PC-3 (cell line): ENCODE data around the gene LGALS3BP. TPM values are rescaled to one million over a fixed set of nuclear protein-coding genes. Genes with fewer than 3 reads are reported as not detected.

ENCODE experiments used
- ATAC-seq: fragments of 200-7000 bp; cut with Tn5 transposase; 2 replicates; pipeline ENCODE4 v1.9.1; 2020; ENCODE audit warnings: mild to moderate bottlenecking, moderate library complexity
- BruUV-seq: library from RNA; stranded (reverse); fragments of 400-500 nt; replicated peaks from 2 replicates; lab custom pipeline; 2021; lab: Mats Ljungman, UMichigan
- CTCF ChIA-PET: fragments of 300-600 bp; sonication (Branson Sonifier 250); formaldehyde crosslinking; loops from one replicate; lab custom pipeline; 2022; ENCODE audit warnings: antibody characterized with exemption; lab: Charles Lee
- POLR2A ChIA-PET: fragments of 300-600 bp; sonication (Branson Sonifier 250); formaldehyde crosslinking; loops from one replicate; lab custom pipeline; 2022; ENCODE audit warnings: antibody characterized with exemption; ENCODE audit not compliant: unreplicated experiment; lab: Charles Lee
- DNase-seq: peaks from one replicate; pipeline ENCODE4 v3.0.0-alpha.2; 2015
- H2AFZ ChIP-seq: fragments of 300-600 bp; sonication (generic); 2 replicates; pipeline ENCODE4 v1.6.0; 2016; ENCODE audit warnings: antibody characterized with exemption, low read length
- H3F3A ChIP-seq: fragments of 300-600 bp; sonication (generic); one replicate; pipeline ENCODE4 v1.6.0; 2017; ENCODE audit warnings: antibody characterized with exemption, low read length, control low read depth, mild to moderate bottlenecking; ENCODE audit not compliant: unreplicated experiment
- H3K27ac ChIP-seq: fragments of 300-600 bp; sonication (generic); 2 replicates; pipeline ENCODE4 v1.5.1; 2016; ENCODE audit warnings: mild to moderate bottlenecking, low read length
- H3K27me3 ChIP-seq: fragments of 300-600 bp; sonication (generic); 2 replicates; pipeline ENCODE4 v1.6.1; 2016; ENCODE audit warnings: low read length, mixed read lengths
- H3K36me3 ChIP-seq: fragments of 300-600 bp; sonication (generic); 2 replicates; pipeline ENCODE4 v1.6.1; 2016; ENCODE audit warnings: low read depth, mixed run types, low read length, mixed read lengths
- H3K4me1 ChIP-seq: fragments of 300-600 bp; sonication (generic); 2 replicates; pipeline ENCODE4 v1.5.1; 2016; ENCODE audit warnings: low read length; ENCODE audit not compliant: insufficient read depth
- H3K4me2 ChIP-seq: fragments of 300-600 bp; sonication (generic); 2 replicates; pipeline ENCODE4 v1.6.0; 2016; ENCODE audit warnings: low read length
- H3K4me3 ChIP-seq: fragments of 300-600 bp; sonication (generic); 2 replicates; pipeline ENCODE4 v1.5.1; 2016; ENCODE audit warnings: mild to moderate bottlenecking, low read length, mixed read lengths
- H3K79me2 ChIP-seq: fragments of 300-600 bp; sonication (generic); 2 replicates; pipeline ENCODE4 v1.6.1; 2017; ENCODE audit warnings: low read length, mixed read lengths
- H3K9ac ChIP-seq: fragments of 300-600 bp; sonication (generic); 2 replicates; pipeline ENCODE4 v1.6.0; 2016; ENCODE audit warnings: mild to moderate bottlenecking, low read length
- H3K9me2 ChIP-seq: fragments of 300-600 bp; sonication (generic); replicated peaks from 2 replicates; pipeline ENCODE4 v1.6.1; 2016; ENCODE audit warnings: mixed run types, low read length, mixed read lengths
- H3K9me3 ChIP-seq: fragments of 300-600 bp; sonication (generic); 2 replicates; pipeline ENCODE4 v1.6.1; 2016; ENCODE audit warnings: low read length, mixed read lengths
- H4K20me1 ChIP-seq: fragments of 300-600 bp; sonication (generic); 2 replicates; pipeline ENCODE4 v1.6.1; 2016; ENCODE audit warnings: low read length, mixed read lengths
- EZH2 ChIP-seq: fragments of 300-600 bp; sonication (generic); IDR thresholded peaks from one replicate; pipeline ENCODE4 v1.6.1; 2017; ENCODE audit warnings: antibody characterized with exemption, mild to moderate bottlenecking, low read length; ENCODE audit not compliant: unreplicated experiment
- EZH2phosphoT487 ChIP-seq: fragments of 300-600 bp; sonication (generic); IDR thresholded peaks from 2 replicates; pipeline ENCODE4 v1.6.1; 2018; ENCODE audit warnings: mild to moderate bottlenecking, antibody characterized with exemption, low read length, borderline replicate concordance
- intact Hi-C: fragments of 100-400 bp; cut with micrococcal nuclease; formaldehyde crosslinking; loops from 2 replicates; pipeline ENCODE4 v1.9.0; 2023
- total RNA-seq: library from RNA; depleted of rRNA; stranded (reverse); fragments of >200 nt; gene quantifications from 2 replicates; pipeline ENCODE4 v1.2.3, GENCODE V29; 2014
- TF ChIP-seq, protein P1 (sequence below): fragments of 300-600 bp; sonication (generic); conservative IDR thresholded peaks from 2 replicates; pipeline ENCODE4 v1.5.1; 2017; ENCODE audit warnings: antibody characterized with exemption, low read depth, mild to moderate bottlenecking, low read length

The LGALS3BP gene
- total RNA-seq, 1 experiment from 2014 or later, result 72.4 TPM

DNA sequence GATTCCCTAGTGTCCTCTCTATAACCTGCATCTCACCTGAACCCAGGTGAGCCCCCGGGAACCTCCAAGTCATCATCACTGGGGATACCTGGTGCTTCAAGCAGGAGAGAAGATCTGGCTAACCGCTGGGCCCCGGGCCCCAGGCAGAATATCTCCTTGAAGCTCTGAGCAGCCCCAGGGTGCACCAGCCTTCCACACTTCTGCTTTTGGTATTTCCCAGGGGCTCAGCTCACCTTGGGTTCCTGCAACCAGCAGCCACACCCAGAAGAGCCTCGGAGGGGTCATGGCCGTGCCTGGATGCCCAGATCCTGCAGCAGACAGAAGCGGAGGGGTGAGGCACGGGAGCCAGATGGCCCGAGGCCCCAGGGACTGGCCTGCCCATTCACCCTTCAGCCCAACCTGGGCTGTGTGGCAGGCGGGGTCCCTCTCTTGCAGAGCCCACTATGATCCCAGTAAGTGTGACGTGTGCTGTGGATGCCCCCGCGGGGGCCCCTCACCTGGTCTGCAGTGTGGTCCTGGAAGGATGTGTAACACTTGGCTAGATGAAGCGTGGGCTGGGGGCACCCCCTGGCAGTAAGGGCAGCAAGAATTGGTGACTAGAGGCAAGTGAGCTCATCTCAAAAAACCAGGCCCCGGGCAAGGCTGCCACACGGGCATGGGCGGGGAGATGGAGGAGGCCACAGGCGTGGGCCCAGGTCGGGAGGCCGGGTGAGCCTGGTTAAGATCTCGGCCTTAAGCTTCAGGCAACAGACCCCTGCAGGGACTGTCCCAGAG is 2.6 kb downstream of the LGALS3BP start:
- Histone ChIP-seq H3F3A (no peaks in the 10 kb centered on the region), H3K36me3 (no peaks in the 10 kb centered on the region), H3K4me2 (no peak overlapping the region), H4K20me1 (no peaks in the 10 kb centered on the region), H3K27me3 (no peaks in the 10 kb centered on the region), H3K9me3 (no peaks in the 10 kb centered on the region), H3K27ac (no peak overlapping the region), H2AFZ (no peak overlapping the region), H3K4me3 (no peak overlapping the region), H3K79me2 (peaks cover 12% of the 10 kb centered on the region; the same call in 1 of the 2 replicates), H3K9ac (no peak overlapping the region), H3K9me2 (no peaks in the 10 kb centered on the region), H3K4me1 (peaks cover 22% of the 10 kb centered on the region)
- no peak for ATAC-seq
- no peak for DNase-seq
- no TSS peak for BruUV-seq
- ChIA-PET CTCF (no interaction called here), POLR2A (no interaction called here)
- intact Hi-C loops, result no loop called here
- no peak for TF ChIP-seq EZH2phosphoT487
- TF ChIP-seq EZH2, result no peak
- TF ChIP-seq, protein P1, sequence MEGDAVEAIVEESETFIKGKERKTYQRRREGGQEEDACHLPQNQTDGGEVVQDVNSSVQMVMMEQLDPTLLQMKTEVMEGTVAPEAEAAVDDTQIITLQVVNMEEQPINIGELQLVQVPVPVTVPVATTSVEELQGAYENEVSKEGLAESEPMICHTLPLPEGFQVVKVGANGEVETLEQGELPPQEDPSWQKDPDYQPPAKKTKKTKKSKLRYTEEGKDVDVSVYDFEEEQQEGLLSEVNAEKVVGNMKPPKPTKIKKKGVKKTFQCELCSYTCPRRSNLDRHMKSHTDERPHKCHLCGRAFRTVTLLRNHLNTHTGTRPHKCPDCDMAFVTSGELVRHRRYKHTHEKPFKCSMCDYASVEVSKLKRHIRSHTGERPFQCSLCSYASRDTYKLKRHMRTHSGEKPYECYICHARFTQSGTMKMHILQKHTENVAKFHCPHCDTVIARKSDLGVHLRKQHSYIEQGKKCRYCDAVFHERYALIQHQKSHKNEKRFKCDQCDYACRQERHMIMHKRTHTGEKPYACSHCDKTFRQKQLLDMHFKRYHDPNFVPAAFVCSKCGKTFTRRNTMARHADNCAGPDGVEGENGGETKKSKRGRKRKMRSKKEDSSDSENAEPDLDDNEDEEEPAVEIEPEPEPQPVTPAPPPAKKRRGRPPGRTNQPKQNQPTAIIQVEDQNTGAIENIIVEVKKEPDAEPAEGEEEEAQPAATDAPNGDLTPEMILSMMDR, result no peak

DNA sequence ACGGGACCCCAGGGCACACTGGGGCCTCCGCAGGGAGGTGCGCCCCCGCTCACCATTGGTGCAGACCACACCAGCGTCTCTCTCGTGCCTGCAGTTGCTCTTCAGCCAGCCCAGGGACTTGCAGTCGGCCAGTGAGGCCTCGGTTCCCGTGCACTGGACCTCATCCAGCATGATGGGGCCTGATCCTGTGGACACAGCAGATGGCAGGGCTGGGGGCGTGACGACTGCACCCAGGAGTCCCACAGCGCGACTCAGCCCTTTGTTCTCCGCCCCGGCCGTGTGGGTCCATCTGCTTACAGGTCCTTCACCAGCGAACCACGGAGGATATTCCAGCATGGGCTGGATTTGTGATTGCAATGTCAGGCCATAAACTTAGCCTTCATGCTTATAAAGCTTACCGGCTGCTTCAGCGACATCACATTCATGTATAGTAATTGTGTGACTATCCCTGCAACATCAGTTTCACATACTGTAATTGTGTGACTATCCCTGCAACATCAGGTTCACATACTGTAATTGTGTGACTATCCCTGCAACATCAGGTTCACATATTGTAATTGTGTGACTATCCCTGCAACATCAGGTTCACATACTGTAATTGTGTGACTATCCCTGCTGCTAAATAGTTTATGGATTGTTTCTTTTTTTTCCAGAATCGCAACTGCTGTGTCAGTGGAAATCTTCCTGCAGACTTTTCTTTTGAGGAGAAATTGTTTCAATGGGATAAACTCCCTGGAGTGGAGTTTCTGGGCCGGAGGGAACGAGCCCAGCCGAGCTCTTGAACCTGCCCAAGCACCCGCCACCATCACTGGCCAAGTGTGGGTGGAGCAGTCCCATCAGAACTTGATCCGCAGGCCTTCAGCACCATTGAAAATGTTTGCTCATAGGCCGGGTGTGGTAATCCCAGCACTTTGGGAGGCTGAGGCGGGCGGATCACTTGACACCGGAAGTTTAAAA is 4.8 kb downstream of the LGALS3BP start:
- intact Hi-C loops, result loop anchor here (1.0 to 5.0 kb wide), 3 partner anchors 11 to 134 kb away; no protein-coding TSS in a partner anchor
- Histone ChIP-seq H3K36me3 (no peaks in the 10 kb centered on the region), H3K9me2 (no peaks in the 10 kb centered on the region), H3K27ac (peak overlapping the region; percentile 45), H3K79me2 (peaks cover 12% of the 10 kb centered on the region; the same call in 1 of the 2 replicates), H2AFZ (peak overlapping the region; percentile 36), H3K4me3 (peak overlapping the region; percentile 36; the same call in 1 of the 2 replicates), H3F3A (no peaks in the 10 kb centered on the region), H3K9me3 (no peaks in the 10 kb centered on the region), H3K4me2 (peak overlapping the region; percentile 56), H3K9ac (no peak overlapping the region), H3K27me3 (no peaks in the 10 kb centered on the region), H3K4me1 (peaks cover 18% of the 10 kb centered on the region), H4K20me1 (no peaks in the 10 kb centered on the region)
- POLR2A ChIA-PET, result no interaction called here
- ATAC-seq, result peak; percentile 52
- CTCF ChIA-PET, result no interaction called here
- DNase-seq, result peak; percentile 69
- TF ChIP-seq, protein P1, result no peak
- TF ChIP-seq EZH2phosphoT487 (no peak), EZH2 (no peak)
- TSS peak; percentile 65 for BruUV-seq
